Measurements from ENCODE around the gene GRK6.
"Not testable (repeated sequence)": the region's sequence is repeated elsewhere in the genome, so short reads cannot be mapped to it uniquely, and the experiment has no call there.

Gene GRK6

GRCh38 chr5:177397875-177398390 lies 28.5 kb upstream of the GRK6 start:
- DNase-seq (ENCODE audit: low spot score): no peak

GRCh38 chr5:177399997-177400868 lies 26.2 kb upstream of the GRK6 start, which contains the start of gene PFN3:
TSS of gene PFN3 (minus strand) at chr5:177400661. CDS start at chr5:177400576, 85 bp downstream.
- no peak for DNase-seq (ENCODE audit: low spot score)

GRCh38 chr5:177402271-177403043 lies 24.0 kb upstream of the GRK6 start:
- DNase-seq (ENCODE audit: low spot score): peak; percentile 46

GRCh38 chr5:177403102-177403791 lies 23.2 kb upstream of the GRK6 start:
- no peak for DNase-seq (ENCODE audit: low spot score)

- DNase-seq (ENCODE audit: low spot score): peak; percentile 93
Observed at GRCh38 chr5:177403792-177404640, 22.5 kb upstream of the GRK6 start.

- DNase-seq (ENCODE audit: low spot score): no peak
Observed at GRCh38 chr5:177404641-177405179, 21.8 kb upstream of the GRK6 start.

GRCh38 chr5:177405312-177405711 lies 21.2 kb upstream of the GRK6 start:
- DNase-seq (ENCODE audit: low spot score): no peak

- no peak for DNase-seq (ENCODE audit: low spot score)
Observed at GRCh38 chr5:177405805-177406204, 20.7 kb upstream of the GRK6 start.

- DNase-seq (ENCODE audit: low spot score): no peak
Observed at GRCh38 chr5:177409043-177409801, 17.3 kb upstream of the GRK6 start, which contains the start of gene F12. TSS of gene F12 (minus strand) at chr5:177409564. CDS start at chr5:177409527, 37 bp downstream.

- no peak for DNase-seq (ENCODE audit: low spot score)
Observed at GRCh38 chr5:177410575-177410974, 15.9 kb upstream of the GRK6 start.

- DNase-seq (ENCODE audit: low spot score): no peak
Observed at GRCh38 chr5:177412603-177413233, 13.8 kb upstream of the GRK6 start.

- DNase-seq (ENCODE audit: low spot score): no peak
Observed at GRCh38 chr5:177414481-177414880, 12.0 kb upstream of the GRK6 start.

GRCh38 chr5:177417081-177417480 lies 9.4 kb upstream of the GRK6 start:
- DNase-seq (ENCODE audit: low spot score): not testable (repeated sequence)

- DNase-seq (ENCODE audit: low spot score): peak; percentile 24
Observed at GRCh38 chr5:177419046-177419445, 7.4 kb upstream of the GRK6 start.

- DNase-seq (ENCODE audit: low spot score): not testable (repeated sequence)
Observed at GRCh38 chr5:177420472-177420871, 6.0 kb upstream of the GRK6 start.

- DNase-seq (ENCODE audit: low spot score): no peak
Observed at GRCh38 chr5:177421062-177421798, 5.2 kb upstream of the GRK6 start.

GRCh38 chr5:177423671-177424070 lies 2.8 kb upstream of the GRK6 start:
- no peak for DNase-seq (ENCODE audit: low spot score)

- no peak for DNase-seq (ENCODE audit: low spot score)
Observed at GRCh38 chr5:177425196-177425800, 1.2 kb upstream of the GRK6 start.

Data from AG08395 (cell line).